ENCODE measurements around the gene DNAJC6.
"Not testable (repeated sequence)": the region's sequence is repeated elsewhere in the genome, so short reads cannot be mapped to it uniquely, and the experiment has no call there.

The DNAJC6 gene

GRCh38 chr1:65425006-65425405 is 115.7 kb downstream of the DNAJC6 start:
- no peak overlapping the region for H3K4me3 ChIP-seq (ENCODE audit: low read depth, low read length)

- no peak overlapping the region for H3K4me3 ChIP-seq (ENCODE audit: low read depth, low read length)
These were observed 116.4 kb downstream of the DNAJC6 start for GRCh38 chr1:65425697-65426096.

DNA sequence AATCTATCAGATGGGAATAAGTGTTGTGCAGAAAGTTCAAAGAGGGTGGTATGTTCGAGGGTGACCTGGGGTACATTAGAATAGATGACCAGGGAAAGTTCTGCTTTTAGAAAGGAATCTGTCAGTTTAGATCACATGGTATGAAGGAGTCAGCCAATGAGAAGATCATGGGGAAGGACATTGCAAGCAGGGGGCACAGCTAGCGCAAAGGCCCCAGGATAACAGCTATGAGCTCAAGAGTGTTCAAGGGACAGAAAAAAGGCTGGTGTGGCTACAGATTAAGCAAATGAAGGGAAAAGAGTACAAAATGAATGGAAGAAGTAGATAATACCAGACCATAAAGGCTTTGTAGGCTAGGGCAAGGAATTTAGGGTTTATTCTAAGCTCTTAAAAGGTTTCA is 119.7 kb downstream of the DNAJC6 start:
- no peak overlapping the region for H3K4me3 ChIP-seq (ENCODE audit: low read depth, low read length)

- no peak overlapping the region for H3K4me3 ChIP-seq (ENCODE audit: low read depth, low read length)
These were observed 120.5 kb downstream of the DNAJC6 start for GRCh38 chr1:65429806-65430205.

DNA sequence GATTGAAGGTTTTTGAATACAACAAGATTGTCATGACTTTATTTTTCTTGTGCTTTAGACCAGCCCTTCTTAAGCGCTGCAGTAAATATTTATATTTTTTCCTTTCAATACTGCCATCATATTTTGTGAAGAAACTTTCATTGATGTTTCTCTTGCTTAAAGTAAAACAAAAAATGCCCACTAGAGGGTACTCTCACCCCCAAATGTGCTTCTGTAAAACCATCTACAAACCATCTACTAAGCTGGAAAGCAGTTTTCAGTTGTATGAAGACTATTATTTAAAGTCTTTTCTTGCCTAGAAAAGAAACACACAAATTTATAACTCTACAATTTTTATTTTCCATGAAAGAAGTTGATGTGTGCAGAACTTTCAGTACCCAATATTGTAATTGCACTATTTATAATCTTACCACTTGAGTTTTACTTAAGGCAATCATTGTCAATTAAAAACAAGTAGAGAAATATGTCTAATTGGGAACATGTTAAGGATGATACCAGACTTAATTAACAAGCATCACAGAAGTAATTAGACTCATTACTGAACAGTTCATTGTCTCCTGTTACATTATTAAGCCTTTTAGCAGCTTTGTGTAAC is 121.9 kb downstream of the DNAJC6 start:
- no peak overlapping the region for H3K4me3 ChIP-seq (ENCODE audit: low read depth, low read length)

GRCh38 chr1:65432918-65433317 is 123.6 kb downstream of the DNAJC6 start:
- H3K4me3 ChIP-seq (ENCODE audit: low read depth, low read length), result no peak overlapping the region

- H3K4me3 ChIP-seq (ENCODE audit: low read depth, low read length), result no peak overlapping the region
These were observed 124.9 kb downstream of the DNAJC6 start for GRCh38 chr1:65434255-65434654.

DNA sequence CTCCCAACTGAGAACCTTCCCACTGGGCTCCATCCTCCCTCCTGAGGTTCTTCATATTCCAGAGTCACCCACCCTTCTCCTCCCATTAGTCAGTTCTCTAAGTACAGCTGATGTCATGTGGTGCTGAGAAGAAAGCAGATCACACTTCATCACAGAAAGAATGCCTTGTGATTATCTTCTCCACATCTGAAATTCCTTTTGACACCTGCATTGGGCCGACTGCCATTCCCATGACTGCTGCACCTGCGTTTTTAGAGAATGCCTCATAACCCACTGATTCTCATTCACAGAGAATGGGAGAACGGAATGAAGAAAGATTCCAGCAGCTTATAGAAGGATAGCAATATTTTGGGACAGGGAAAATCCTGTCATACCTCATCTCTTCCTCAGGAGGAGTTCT is 125.4 kb downstream of the DNAJC6 start:
- H3K4me3 ChIP-seq (ENCODE audit: low read depth, low read length), result no peak overlapping the region

DNA sequence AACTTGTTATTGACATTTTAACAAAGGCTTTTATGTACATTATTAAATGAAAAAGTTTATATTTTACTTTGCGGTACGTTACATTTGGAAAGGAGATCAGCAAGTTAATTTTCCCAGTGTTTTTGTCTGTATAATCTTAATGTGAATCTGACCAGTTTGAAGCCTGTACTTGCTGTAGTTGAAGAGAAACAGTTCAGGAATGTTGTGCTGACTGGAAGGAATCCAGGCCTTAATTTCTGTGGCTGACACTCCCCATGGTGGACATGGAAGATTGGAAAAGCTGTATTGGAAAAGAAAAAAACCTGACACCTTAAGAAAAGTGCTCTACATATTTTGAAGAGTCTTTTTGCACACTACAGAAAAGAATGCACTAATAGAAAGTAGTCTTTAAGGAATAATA is 126.6 kb downstream of the DNAJC6 start:
- H3K4me3 ChIP-seq (ENCODE audit: low read depth, low read length), result no peak overlapping the region

DNA sequence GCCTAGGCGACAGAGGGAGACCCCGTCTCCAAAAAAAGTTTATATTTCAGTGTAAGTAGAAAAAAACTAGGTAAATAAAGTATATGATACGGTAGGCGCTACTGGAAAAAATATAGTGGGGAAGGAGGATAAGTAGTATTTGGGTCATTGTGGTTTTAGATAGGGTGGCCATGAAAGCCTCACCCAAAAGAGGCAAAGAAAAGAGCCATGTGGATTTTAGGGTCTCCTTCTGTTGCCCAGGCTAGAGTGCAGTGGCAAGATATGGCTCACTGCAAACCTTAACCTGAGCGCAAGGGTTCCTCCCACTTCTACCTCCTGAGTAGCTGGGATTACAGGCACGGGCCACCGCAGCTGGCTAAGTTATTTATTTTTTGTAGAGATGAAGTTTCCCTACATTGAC is 128.3 kb downstream of the DNAJC6 start:
- no peak overlapping the region for H3K4me3 ChIP-seq (ENCODE audit: low read depth, low read length)

GRCh38 chr1:65440322-65440900 is 131.1 kb downstream of the DNAJC6 start:
- H3K4me3 ChIP-seq (ENCODE audit: low read depth, low read length), result no peak overlapping the region

DNA sequence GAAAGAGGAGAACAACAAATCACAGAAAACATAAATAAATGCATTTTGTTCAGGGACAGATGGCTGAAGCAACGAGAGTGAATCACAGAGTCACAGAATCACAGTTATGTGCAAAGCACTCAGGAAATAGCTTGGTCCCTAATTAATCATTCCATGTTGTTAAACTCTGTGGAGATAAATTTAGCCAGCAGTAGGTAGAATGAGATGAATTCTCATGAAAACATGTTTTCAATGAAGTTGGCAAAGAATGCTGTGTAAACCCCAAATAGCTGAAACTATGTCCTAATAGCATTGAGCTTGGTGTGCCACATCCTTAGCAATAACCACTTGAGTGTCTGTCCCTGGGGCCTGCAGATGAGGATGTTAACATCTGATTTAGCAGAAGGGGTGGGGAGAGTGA is 131.6 kb downstream of the DNAJC6 start:
- H3K4me3 ChIP-seq (ENCODE audit: low read depth, low read length), result no peak overlapping the region

DNA sequence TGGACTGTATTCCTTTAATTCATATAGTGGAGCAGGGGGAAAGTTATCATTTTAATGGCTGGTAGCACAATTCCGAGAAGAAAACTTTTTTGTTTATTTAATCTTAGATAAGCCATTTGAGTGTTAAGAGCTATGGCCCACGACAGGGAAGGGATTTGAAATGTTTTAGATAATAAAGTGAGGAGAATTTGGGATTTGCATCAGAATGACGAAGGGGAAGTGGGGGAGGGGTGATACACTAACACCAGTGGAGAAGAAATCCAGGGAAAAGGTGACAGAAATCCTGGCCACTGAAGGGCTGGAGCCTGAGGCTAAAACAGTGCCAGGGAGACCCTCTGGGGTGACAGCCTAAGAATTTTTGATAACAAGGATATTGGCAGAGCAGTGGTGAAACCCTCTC is 132.1 kb downstream of the DNAJC6 start:
- H3K4me3 ChIP-seq (ENCODE audit: low read depth, low read length), result no peak overlapping the region

GRCh38 chr1:65442442-65442841 is 133.1 kb downstream of the DNAJC6 start:
- H3K4me3 ChIP-seq (ENCODE audit: low read depth, low read length), result no peak overlapping the region

DNA sequence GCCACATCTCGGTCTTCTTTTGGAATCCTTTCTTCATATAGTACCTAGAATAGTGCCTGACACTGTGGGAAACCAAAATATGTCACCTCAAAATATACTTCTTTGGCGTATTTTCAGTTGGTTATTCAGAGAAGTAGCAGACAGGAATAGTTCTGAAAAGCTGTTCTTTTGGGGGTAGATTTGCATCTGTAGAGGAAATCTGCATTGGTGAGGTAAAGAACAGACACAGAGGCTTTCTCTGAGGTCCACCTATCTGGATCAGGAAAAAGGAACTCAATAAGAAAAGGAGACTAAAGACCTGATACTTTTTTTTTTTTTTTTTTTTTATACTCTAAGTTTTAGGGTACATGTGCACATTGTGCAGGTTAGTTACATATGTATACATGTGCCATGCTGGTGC is 134.3 kb downstream of the DNAJC6 start:
- H3K4me3 ChIP-seq (ENCODE audit: low read depth, low read length), result no peak overlapping the region

- H3K4me3 ChIP-seq (ENCODE audit: low read depth, low read length), result no peak overlapping the region
These were observed 134.8 kb downstream of the DNAJC6 start for GRCh38 chr1:65444128-65444640.

GRCh38 chr1:65445837-65446236 is 136.5 kb downstream of the DNAJC6 start:
- no peak overlapping the region for H3K4me3 ChIP-seq (ENCODE audit: low read depth, low read length)

GRCh38 chr1:65449214-65449823 is 140.0 kb downstream of the DNAJC6 start:
- no peak overlapping the region for H3K4me3 ChIP-seq (ENCODE audit: low read depth, low read length)

- H3K4me3 ChIP-seq (ENCODE audit: low read depth, low read length), result not testable (repeated sequence)
These were observed 146.3 kb downstream of the DNAJC6 start for GRCh38 chr1:65455678-65456077.

DNA sequence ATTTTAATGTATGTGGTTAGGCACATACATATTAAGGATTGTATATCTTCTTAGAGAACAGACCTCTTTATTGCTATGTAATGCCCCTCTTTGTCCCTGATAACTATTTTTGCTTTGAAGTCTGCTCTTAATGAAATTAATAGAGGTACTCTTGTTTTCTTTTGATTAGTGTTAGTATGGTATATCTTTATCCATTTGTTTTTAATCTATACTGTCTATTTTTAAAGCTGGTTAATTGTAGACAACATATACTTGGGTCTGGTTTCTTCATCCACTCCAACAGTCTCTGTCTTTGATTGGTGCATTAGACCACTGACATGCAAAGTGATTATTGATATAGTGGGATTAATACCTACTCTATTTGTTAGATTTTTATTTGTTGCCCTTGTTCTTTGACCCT is 147.1 kb downstream of the DNAJC6 start:
- H3K4me3 ChIP-seq (ENCODE audit: low read depth, low read length), result no peak overlapping the region

- H3K4me3 ChIP-seq (ENCODE audit: low read depth, low read length), result no peak overlapping the region
These were observed 148.5 kb downstream of the DNAJC6 start for GRCh38 chr1:65457868-65458267.

DNA sequence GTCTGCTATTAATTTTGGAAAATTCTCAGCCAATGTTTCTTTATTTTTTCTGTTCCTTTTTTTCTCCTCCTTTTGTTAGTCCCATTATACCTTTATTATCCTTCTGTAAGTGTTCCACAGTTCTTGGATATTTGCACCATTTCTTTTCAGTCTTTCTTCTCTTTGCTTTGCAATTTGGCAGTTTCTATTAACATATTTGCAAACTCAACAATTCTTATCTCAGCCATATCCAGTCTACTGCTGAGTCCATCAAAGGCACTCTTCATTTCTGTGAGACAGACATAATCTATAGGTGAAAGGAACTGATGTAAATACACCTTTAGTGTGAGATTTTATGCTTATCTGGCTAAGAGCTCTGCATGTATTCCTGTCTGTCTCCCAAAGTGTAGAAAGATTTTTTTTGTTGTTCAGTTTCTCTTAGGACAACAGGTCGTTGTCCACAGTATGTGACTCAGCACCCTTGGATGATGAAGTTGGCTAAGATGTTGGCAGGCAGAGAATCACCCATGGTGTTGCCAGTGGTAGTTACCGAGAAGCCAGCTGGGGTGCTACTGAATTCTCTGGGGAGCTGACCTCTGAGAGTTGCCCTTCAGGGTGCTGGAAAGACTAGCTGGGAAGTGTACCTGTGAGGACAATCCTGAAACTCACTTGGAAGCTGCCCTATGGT is 149.5 kb downstream of the DNAJC6 start:
- no peak overlapping the region for H3K4me3 ChIP-seq (ENCODE audit: low read depth, low read length)

Data from iPS-11a (cell line).